Kidney tubule cell (primary cell): Measurements from ENCODE around the gene TNFSF4.

Experiments used
- DNase-seq: peaks from one replicate; pipeline ENCODE4 v3.0.0-alpha.2; 2018; ENCODE audit warnings: low spot score

Gene TNFSF4

GRCh38 chr1:173210716-173211231, 3.6 kb upstream of the TNFSF4 start:
- no peak for DNase-seq

- DNase-seq = no peak
Measured at GRCh38 chr1:173210283-173210682, 3.2 kb upstream of the TNFSF4 start.

GRCh38 chr1:173208868-173209267, 1.7 kb upstream of the TNFSF4 start:
- DNase-seq = no peak

- DNase-seq = no peak
Measured at GRCh38 chr1:173208146-173208545, 1.0 kb upstream of the TNFSF4 start.

- peak; percentile 22 for DNase-seq
Measured at GRCh38 chr1:173205146-173206051, 1.7 kb downstream of the TNFSF4 start.

- DNase-seq = no peak
Measured at GRCh38 chr1:173204693-173205092, 2.4 kb downstream of the TNFSF4 start.

- DNase-seq = peak; percentile 69
Measured at GRCh38 chr1:173202424-173203145, 4.5 kb downstream of the TNFSF4 start.

GRCh38 chr1:173201969-173202368, 5.2 kb downstream of the TNFSF4 start:
- no peak for DNase-seq

- peak; percentile 5 for DNase-seq
Measured at GRCh38 chr1:173195596-173196088, 11.5 kb downstream of the TNFSF4 start.

GRCh38 chr1:173193639-173194038, 13.5 kb downstream of the TNFSF4 start:
- DNase-seq = no peak

GRCh38 chr1:173191011-173191705, 16.0 kb downstream of the TNFSF4 start:
- DNase-seq = peak; percentile 70

- peak; percentile 94 for DNase-seq
Measured at GRCh38 chr1:173190101-173190936, 16.8 kb downstream of the TNFSF4 start.

- no peak for DNase-seq
Measured at GRCh38 chr1:173187671-173188237, 19.4 kb downstream of the TNFSF4 start.

GRCh38 chr1:173181791-173182190, 25.3 kb downstream of the TNFSF4 start:
- DNase-seq = no peak

- DNase-seq = no peak
Measured at GRCh38 chr1:173176246-173176645, 30.9 kb downstream of the TNFSF4 start.

GRCh38 chr1:173175514-173176145, 31.5 kb downstream of the TNFSF4 start:
- DNase-seq = no peak

GRCh38 chr1:173173388-173173787, 33.7 kb downstream of the TNFSF4 start:
- no peak for DNase-seq

GRCh38 chr1:173171152-173171551, 36.0 kb downstream of the TNFSF4 start:
- no peak for DNase-seq

- no peak for DNase-seq
Measured at GRCh38 chr1:173168941-173169340, 38.2 kb downstream of the TNFSF4 start.

- peak; percentile 53 for DNase-seq
Measured at GRCh38 chr1:173164686-173165085, 42.4 kb downstream of the TNFSF4 start.
